OCI-LY7 (cell line): ENCODE results near the gene GLE1.

Experiments used
- CTCF ChIP-seq: fragments of 200-600 bp; sonication (generic); conservative IDR thresholded peaks from 2 replicates; pipeline ENCODE4 v1.5.1; 2014; ENCODE audit warnings: mild to moderate bottlenecking, antibody characterized with exemption, low read length, moderate library complexity, mixed read lengths
- EZH2phosphoT487 ChIP-seq: fragments of 200-600 bp; sonication (generic); IDR thresholded peaks from 2 replicates; pipeline ENCODE4 v1.6.1; 2018; ENCODE audit warnings: low read depth, borderline replicate concordance, mild to moderate bottlenecking, mixed run types, antibody characterized with exemption, low read length, moderate library complexity, mixed read lengths

GRCh38 chr9:128482186-128482585 lies 22.3 kb upstream of the GLE1 start:
- no peak for TF ChIP-seq CTCF
- TF ChIP-seq EZH2phosphoT487: no peak
